Hematopoietic multipotent progenitor cell treated with erythropoietin and hydrocortisone succinate and interleukin-3 and kit ligand, for 6 days (in vitro differentiated cells): ENCODE results near the gene PRAF2.

Experiments used
- DNase-seq: peaks from one replicate; pipeline ENCODE4 v3.0.0-alpha.2; 2015

The PRAF2 gene

GRCh38 chrX:49073601-49074575 is at the start of gene PRAF2:
PRAF2 (minus strand) TSS chrX:49074002; CDS start chrX:49073987, 15 bp downstream.
- peak; percentile 93 for DNase-seq

- no peak for DNase-seq
Measured at GRCh38 chrX:49122499-49122898, 48.7 kb upstream of the PRAF2 start.

GRCh38 chrX:49120091-49120490 is 46.3 kb upstream of the PRAF2 start:
- peak; percentile 30 for DNase-seq

GRCh38 chrX:49117581-49117980 is 43.8 kb upstream of the PRAF2 start:
- DNase-seq, result peak; percentile 36

- peak; percentile 30 for DNase-seq
Measured at GRCh38 chrX:49116716-49117115, 42.9 kb upstream of the PRAF2 start.

- no peak for DNase-seq
Measured at GRCh38 chrX:49116076-49116475, 42.3 kb upstream of the PRAF2 start.

- no peak for DNase-seq
Measured at GRCh38 chrX:49111791-49112190, 38.0 kb upstream of the PRAF2 start.

- DNase-seq, result no peak
Measured at GRCh38 chrX:49110417-49110816, 36.6 kb upstream of the PRAF2 start.

GRCh38 chrX:49108641-49109040 is 34.8 kb upstream of the PRAF2 start:
- no peak for DNase-seq

GRCh38 chrX:49106930-49107329 is 33.1 kb upstream of the PRAF2 start:
- peak; percentile 48 for DNase-seq

- DNase-seq, result no peak
Measured at GRCh38 chrX:49106296-49106695, 32.5 kb upstream of the PRAF2 start.

GRCh38 chrX:49103637-49104036 is 29.8 kb upstream of the PRAF2 start:
- DNase-seq, result no peak

GRCh38 chrX:49102190-49102589 is 28.4 kb upstream of the PRAF2 start:
- no peak for DNase-seq

- DNase-seq, result no peak
Measured at GRCh38 chrX:49101629-49101984, 27.8 kb upstream of the PRAF2 start.

GRCh38 chrX:49100704-49101628 is 27.2 kb upstream of the PRAF2 start:
- DNase-seq, result peak; percentile 96

- no peak for DNase-seq
Measured at GRCh38 chrX:49096419-49096818, 22.6 kb upstream of the PRAF2 start.

- DNase-seq, result peak; percentile 18
Measured at GRCh38 chrX:49089553-49089952, 15.8 kb upstream of the PRAF2 start.

GRCh38 chrX:49082271-49082871 is 8.6 kb upstream of the PRAF2 start:
- peak; percentile 15 for DNase-seq

- peak; percentile 81 for DNase-seq
Measured at GRCh38 chrX:49079489-49080428, 6.0 kb upstream of the PRAF2 start, which contains the start of gene WDR45. WDR45 (minus strand) TSS chrX:49079887; CDS start chrX:49078095, 1,792 bp downstream.

- DNase-seq, result no peak
Measured at GRCh38 chrX:49077941-49078340, 4.1 kb upstream of the PRAF2 start.

- peak; percentile 39 for DNase-seq
Measured at GRCh38 chrX:49075347-49075746, 1.5 kb upstream of the PRAF2 start.

- DNase-seq, result no peak
Measured at GRCh38 chrX:49072712-49073095, 1.1 kb downstream of the PRAF2 start.
